GM21529 (cell line): Measurements from ENCODE around the gene PLAGL1.
"Not testable (repeated sequence)": the region's sequence is repeated elsewhere in the genome, so short reads cannot be mapped to it uniquely, and the experiment has no call there.

Experiments used
- ATAC-seq: cut with Tn5 transposase; IDR thresholded peaks from one replicate; pipeline ENCODE4 v1.9.1; 2021; ENCODE audit not compliant: unreplicated experiment

PLAGL1 gene

DNA sequence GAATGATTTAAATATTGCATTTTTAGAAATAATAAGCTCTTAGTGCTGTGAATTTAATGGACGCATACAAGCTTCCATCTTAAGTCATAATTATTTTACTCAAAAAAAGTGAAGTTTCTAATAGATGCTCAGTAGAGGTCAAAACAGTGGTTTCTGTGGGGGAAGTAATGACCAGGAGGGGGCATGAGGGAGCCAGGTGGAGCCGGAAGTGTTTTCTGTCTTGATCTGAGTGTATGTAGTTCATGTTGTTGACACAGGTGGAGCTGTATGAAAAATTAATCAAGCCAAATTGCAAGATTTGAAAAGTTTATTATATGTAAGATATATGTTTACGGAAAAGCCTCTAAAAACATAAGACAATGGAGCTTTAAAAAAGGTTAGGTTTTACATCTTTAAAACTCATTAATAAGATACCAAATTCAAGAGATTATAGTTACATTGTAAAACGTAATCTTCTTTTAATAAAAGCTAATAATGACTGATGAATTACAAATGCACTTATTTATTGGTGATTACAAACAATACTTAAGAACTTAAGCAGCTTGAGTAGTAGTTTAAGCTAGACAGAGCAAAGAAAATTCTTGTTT, 68.0 kb downstream of the PLAGL1 start:
- peak; percentile 99 for ATAC-seq

DNA sequence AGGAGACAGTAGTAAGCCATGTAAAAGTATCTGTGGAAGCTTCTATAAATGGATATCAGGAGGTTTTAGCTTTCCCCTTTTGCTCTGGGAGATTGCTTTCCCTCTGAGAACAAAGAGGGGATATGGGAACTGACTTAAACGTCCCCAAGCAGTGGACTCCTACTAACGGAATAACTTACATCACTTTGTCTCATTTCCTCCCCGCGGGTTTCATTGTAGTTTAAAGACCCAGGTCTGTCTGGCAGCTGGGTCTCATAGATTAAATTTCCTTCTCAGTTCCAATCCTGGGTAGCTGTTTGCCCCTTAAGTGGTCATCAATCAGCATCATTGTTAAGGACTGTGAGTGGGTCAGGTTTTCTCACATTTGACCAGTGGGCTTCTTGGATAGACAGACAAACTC, 68.7 kb downstream of the PLAGL1 start:
- peak; percentile 35 for ATAC-seq

- no peak for ATAC-seq
Observed at GRCh38 chr6:143937668-143937970, 70.4 kb downstream of the PLAGL1 start.

- no peak for ATAC-seq
Observed at GRCh38 chr6:143936778-143937667, 71.0 kb downstream of the PLAGL1 start.

GRCh38 chr6:143936347-143936746, 71.7 kb downstream of the PLAGL1 start:
- no peak for ATAC-seq

DNA sequence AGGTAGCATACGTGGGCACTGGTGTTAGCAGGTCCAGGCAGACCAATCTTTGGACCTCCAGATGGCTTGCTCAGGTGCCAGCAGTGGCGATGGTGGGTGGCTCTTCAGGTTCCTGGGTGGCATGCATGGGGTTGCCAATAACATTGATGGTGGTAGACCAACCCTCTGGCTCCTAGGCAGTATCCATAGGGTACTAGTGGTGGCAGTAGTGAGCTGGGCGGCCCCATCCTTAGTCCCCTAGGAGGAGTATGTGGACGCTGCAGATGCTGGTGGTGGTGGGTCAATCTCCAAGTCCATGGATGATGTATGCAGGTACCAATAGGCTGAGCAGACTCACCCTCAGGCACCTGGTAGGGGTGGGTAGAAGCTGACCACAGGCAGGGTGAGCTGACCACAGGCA, 73.2 kb downstream of the PLAGL1 start:
- ATAC-seq = no peak

- ATAC-seq = no peak
Observed at GRCh38 chr6:143934331-143934730, 73.7 kb downstream of the PLAGL1 start.

DNA sequence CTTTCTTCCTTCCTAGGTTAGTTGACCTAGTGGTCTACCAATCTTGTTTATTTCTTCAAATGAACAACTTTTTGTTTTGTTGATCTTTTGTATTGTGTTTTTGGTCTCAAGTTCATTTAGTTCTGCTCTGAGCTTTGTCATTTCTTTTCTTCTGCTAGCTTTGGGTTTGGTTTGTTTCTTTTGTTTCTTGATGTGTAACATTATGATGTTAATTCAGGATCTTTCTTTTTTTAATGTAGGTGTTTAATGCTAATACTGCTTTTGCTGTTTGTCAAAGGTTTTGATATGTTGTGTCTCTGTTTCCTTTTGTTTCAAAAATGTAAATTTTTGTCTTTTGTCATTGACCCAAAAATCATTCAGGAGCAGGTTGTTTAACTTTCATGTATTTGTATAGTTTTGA, 78.1 kb downstream of the PLAGL1 start:
- no peak for ATAC-seq

DNA sequence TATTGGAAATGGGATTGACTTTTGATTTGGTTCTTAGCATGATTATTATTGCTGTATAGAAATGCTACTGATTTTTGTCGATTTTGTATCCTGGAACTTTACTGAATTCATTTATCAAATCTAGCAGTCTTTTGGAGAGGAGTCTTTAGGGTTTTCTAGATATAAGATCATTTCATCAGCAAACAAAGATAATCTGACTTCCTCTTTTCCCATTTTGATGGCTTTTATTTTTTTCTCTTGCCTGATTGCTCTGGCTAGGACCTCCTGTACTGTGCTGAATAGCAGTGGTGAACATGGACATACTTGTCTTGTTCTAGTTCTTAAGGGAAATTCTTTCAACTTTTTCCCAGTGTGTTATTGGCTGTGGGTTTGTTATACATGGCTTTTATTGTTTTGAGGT, 79.2 kb downstream of the PLAGL1 start:
- no peak for ATAC-seq

DNA sequence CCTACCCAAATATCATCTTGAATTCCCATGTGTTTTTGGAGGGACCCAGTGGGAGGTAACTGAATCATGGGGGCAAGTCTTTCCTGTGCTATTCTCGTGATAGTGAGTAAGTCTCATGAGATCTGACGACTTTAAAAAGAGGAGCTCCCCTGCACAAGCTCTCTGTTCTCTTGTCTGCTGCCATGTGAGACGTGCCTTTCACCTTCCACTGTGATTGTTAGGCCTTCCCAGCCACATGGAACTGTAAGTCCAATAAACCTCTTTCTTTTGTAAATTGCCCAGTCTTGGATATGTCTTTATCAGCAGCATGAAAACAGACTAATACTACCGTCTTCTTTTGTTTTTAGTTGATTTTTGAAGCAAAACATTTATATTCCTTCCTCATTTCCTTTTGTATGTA, 91.0 kb downstream of the PLAGL1 start:
- ATAC-seq = not testable (repeated sequence)

- ATAC-seq = no peak
Observed at GRCh38 chr6:143912671-143913070, 95.4 kb downstream of the PLAGL1 start.

DNA sequence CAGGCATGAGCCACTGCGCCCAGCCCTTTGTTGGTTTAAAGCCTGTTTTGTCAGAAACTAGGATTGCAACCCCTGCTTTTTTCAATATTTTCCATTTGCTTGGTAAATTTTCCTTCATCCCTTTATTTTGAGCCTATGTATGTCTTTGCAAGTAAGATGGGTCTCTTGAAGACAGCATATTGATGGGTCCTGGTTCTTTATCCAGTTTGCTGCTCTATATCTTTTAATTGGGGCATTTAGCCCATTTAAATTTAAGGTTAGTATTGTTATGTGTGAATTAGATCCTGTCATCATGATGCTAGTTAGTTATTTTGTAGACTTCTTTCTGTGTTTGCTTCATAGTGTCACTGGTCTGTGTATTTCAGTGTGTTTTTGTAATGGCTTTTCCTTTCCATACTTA, 97.0 kb downstream of the PLAGL1 start:
- ATAC-seq = no peak

- ATAC-seq = no peak
Observed at GRCh38 chr6:143902827-143903226, 105.2 kb downstream of the PLAGL1 start.

DNA sequence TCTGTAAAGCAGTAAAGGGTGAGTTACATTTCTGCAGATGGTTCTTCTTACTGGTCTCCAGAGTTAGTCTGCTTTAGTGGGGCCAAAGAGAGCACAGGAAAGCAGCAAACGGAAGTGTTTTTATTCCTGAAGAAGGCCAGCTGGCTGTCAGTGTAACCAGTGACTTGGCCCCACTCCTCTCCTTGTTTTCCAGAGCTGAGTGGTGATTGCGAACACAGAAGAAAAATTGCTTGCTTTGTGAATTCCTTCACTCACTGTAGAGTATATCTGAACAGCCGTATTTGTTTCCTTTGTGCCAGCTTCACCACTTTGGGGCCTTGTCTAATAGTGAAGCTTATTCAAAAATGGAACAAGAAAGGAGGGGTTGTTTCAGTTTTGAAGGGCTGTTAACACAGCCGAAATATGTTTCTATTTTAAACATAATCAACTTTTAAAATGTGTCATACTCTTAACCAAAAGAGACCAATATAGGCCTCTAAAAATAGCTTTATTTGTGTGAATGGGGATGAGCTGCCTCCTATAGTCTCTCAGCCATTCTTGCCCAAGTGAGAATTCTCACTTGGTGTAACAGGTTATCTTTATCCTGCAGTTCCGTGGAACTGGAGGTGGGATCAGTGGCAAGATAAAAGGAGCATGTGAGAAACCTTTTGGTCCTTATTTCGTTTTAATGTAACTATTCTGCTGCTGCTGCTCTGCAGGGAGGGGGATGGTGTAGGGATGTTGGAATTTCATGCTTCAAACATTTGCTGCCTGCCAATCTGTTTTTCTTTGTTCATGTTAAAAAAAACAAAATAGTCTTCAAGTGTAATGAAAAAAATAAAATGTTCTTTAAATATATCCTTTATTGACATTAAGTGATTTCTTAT, 105.9 kb downstream of the PLAGL1 start:
- ATAC-seq = peak; percentile 95

GRCh38 chr6:143900358-143900757, 107.7 kb downstream of the PLAGL1 start:
- ATAC-seq = no peak

- no peak for ATAC-seq
Observed at GRCh38 chr6:143896126-143896860, 111.8 kb downstream of the PLAGL1 start.

DNA sequence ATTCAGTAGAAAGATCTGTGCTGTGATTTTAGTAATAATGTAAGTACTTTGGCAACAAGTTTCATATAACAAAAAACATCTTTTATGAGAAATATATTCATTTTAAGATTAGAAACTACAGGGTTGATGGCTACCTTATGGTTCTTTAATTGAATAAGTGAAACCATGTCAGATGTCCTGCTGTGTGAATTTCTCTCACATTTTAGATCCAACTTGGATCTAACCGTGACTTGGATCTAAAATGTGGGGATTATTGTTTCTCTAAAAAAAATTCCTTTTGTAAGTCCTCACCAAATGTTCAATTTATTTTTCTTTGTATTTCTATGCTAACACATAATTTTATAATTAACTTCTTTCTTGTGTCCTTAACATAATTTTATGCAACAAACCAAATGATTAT, 113.4 kb downstream of the PLAGL1 start:
- ATAC-seq = no peak
